GM19397 (cell line): ENCODE results near the gene SFXN5.
"Not testable (repeated sequence)": the region's sequence is repeated elsewhere in the genome, so short reads cannot be mapped to it uniquely, and the experiment has no call there.

Source experiments
- ATAC-seq: cut with Tn5 transposase; IDR thresholded peaks from one replicate; pipeline ENCODE4 v1.9.1; 2021; ENCODE audit warnings: mild to moderate bottlenecking, moderate library complexity; ENCODE audit not compliant: unreplicated experiment

Gene SFXN5

GRCh38 chr2:73071360-73072128, at the start of gene SFXN5:
TSS of gene SFXN5 (minus strand) at chr2:73071712. CDS start at chr2:73071705, 7 bp downstream.
- peak; percentile 92 for ATAC-seq

- ATAC-seq: not testable (repeated sequence)
These were observed 48.2 kb upstream of the SFXN5 start for GRCh38 chr2:73119611-73120239.

- no peak for ATAC-seq
These were observed 45.9 kb upstream of the SFXN5 start for GRCh38 chr2:73117441-73117840.

GRCh38 chr2:73116182-73116960, 44.9 kb upstream of the SFXN5 start:
- no peak for ATAC-seq

- no peak for ATAC-seq
These were observed 42.9 kb upstream of the SFXN5 start for GRCh38 chr2:73114273-73114867.

- ATAC-seq: peak; percentile 78
These were observed 41.7 kb upstream of the SFXN5 start, which contains the start of gene RAB11FIP5 for GRCh38 chr2:73112913-73113854. TSS of gene RAB11FIP5 (minus strand) at chr2:73112948. CDS start at chr2:73112777, 171 bp downstream.

- peak; percentile 18 for ATAC-seq
These were observed 40.8 kb upstream of the SFXN5 start for GRCh38 chr2:73112026-73112912.

- ATAC-seq: no peak
These were observed 39.8 kb upstream of the SFXN5 start for GRCh38 chr2:73111073-73112025.

GRCh38 chr2:73110168-73111072, 38.9 kb upstream of the SFXN5 start:
- no peak for ATAC-seq

- ATAC-seq: no peak
These were observed 38.1 kb upstream of the SFXN5 start for GRCh38 chr2:73109431-73110167.

- no peak for ATAC-seq
These were observed 35.9 kb upstream of the SFXN5 start for GRCh38 chr2:73107211-73107926.

- ATAC-seq: no peak
These were observed 35.3 kb upstream of the SFXN5 start for GRCh38 chr2:73106791-73107190.

- no peak for ATAC-seq
These were observed 34.0 kb upstream of the SFXN5 start for GRCh38 chr2:73105511-73105971.

GRCh38 chr2:73104933-73105332, 33.4 kb upstream of the SFXN5 start:
- no peak for ATAC-seq

GRCh38 chr2:73103018-73103542, 31.6 kb upstream of the SFXN5 start:
- no peak for ATAC-seq
